ENCODE data around the gene FTSJ3.
"Not testable (repeated sequence)": the region's sequence is repeated elsewhere in the genome, so short reads cannot be mapped to it uniquely, and the experiment has no call there.

The FTSJ3 gene

DNA sequence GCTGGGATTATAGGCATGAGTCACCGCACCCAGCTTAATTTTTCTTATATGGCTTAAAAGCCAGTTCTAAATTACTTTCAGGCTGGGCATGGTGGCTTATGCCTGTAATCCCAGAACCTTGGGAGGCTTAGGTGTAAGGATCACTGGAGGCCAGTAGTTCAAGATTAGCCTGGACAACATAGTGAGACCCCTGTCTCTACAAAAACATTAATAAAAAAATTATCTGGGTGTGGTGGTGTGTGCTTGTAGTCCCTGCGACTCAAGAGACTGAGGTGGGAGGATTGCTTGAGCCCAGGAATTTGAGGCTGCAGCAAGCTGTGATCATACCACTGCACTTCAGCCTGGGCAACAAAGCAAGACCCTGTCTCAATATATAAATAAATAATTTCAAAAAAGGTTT lies 25.8 kb upstream of the FTSJ3 start:
- Mint-ChIP-seq H3K27me3 (no peaks in the 10 kb centered on the region), H3K4me1 (peaks cover 6% of the 10 kb centered on the region), H3K27ac (no peak overlapping the region), H3K9me3 (no peaks in the 10 kb centered on the region), H3K36me3 (no peaks in the 10 kb centered on the region), H3K4me3 (no peak overlapping the region)
- DNase-seq (ENCODE audit: low spot score in 2 of 2) (no peak), ATAC-seq (ENCODE audit: low read depth) (no peak)

DNA sequence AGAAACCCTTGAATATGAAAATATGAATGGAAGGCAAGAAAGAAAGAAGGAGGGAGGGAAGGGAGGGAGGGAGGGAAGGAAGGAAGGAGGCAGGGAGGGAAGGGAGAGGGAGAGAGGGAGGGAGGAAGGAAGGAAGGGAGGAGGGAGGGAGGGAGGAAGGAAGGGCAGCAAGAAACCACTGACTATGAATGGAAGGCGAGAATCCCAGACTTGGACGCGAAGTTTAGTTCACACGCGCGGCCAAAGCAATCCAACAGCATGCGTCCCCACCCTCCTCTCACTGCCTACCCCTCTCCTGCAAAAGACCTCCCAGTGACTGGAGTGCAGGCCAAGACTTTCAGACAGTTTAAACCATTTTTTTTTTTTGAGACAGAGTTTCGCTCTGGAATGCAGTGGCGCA lies 22.9 kb upstream of the FTSJ3 start:
- ATAC-seq (ENCODE audit: low read depth) (no peak), DNase-seq (ENCODE audit: low spot score in 2 of 2) (no peak)
- Mint-ChIP-seq H3K27me3 (no peaks in the 10 kb centered on the region), H3K27ac (no peak overlapping the region), H3K9me3 (no peaks in the 10 kb centered on the region), H3K36me3 (no peaks in the 10 kb centered on the region), H3K4me3 (no peak overlapping the region), H3K4me1 (peaks cover 13% of the 10 kb centered on the region)

- ATAC-seq (ENCODE audit: low read depth) (peak; percentile 94), DNase-seq (ENCODE audit: low spot score in 2 of 2) (peak; percentile 98 to 99)
- Mint-ChIP-seq H3K4me3 (peak overlapping the region; percentile 91), H3K9me3 (no peaks in the 10 kb centered on the region), H3K36me3 (no peaks in the 10 kb centered on the region), H3K4me1 (peaks cover 13% of the 10 kb centered on the region), H3K27ac (peak overlapping the region; percentile 96), H3K27me3 (no peaks in the 10 kb centered on the region)
Measured at GRCh38 chr17:63848834-63849689, 21.6 kb upstream of the FTSJ3 start.

GRCh38 chr17:63847525-63848249 lies 20.2 kb upstream of the FTSJ3 start:
- H3K36me3 Mint-ChIP-seq = no peaks in the 10 kb centered on the region
- no peaks in the 10 kb centered on the region for H3K27me3 Mint-ChIP-seq
- no peaks in the 10 kb centered on the region for H3K9me3 Mint-ChIP-seq
- H3K27ac Mint-ChIP-seq = peak overlapping the region; percentile 84
- DNase-seq (ENCODE audit: low spot score in 2 of 2) = no peak
- H3K4me3 Mint-ChIP-seq = peak overlapping the region; percentile 40
- no peak for ATAC-seq (ENCODE audit: low read depth)
- peaks cover 13% of the 10 kb centered on the region for H3K4me1 Mint-ChIP-seq

- DNase-seq (ENCODE audit: low spot score in 2 of 2) (no peak), ATAC-seq (ENCODE audit: low read depth) (no peak)
- H3K9me3 Mint-ChIP-seq = no peaks in the 10 kb centered on the region
- H3K27me3 Mint-ChIP-seq = no peaks in the 10 kb centered on the region
- no peaks in the 10 kb centered on the region for H3K36me3 Mint-ChIP-seq
- H3K27ac Mint-ChIP-seq = no peak overlapping the region
- H3K4me1 Mint-ChIP-seq = peaks cover 21% of the 10 kb centered on the region
- no peak overlapping the region for H3K4me3 Mint-ChIP-seq
Measured at GRCh38 chr17:63845509-63845908, 18.0 kb upstream of the FTSJ3 start.

DNA sequence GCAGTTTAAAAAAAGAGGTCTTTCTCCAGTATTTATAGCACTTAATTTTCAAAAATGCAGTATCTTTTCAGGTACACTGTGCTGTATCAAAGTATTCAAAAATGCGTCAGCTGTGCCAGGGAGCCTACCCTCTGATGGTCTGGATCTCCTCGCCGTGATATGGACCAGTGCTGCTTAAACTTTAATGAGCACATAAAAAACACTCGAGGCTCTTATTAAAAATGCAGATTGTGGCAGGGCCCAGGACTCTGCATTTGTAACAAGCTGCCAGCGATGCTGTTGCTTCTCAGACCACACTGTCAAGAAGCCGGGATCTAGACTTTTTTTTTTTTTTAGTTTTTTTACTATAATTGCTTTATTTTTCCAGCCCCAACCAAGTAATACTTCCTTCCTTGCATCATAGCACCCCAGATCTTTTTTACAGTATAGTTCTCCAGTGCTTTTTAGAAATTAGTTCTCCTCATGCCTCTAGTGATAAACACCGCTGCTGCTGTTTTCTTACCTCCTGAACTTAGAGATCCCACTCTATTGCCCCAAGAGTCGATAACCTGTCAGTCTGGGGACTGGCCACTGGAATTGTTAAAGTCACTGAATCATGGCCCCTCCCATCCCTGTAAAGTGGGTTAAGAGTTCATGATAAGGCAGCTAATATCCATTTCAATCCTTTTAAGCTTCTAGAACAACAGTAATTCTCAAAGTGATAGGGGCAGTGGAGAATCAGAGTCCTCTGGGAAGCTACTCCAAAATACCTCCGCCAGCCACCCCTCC lies 16.6 kb upstream of the FTSJ3 start:
- DNase-seq (ENCODE audit: low spot score in 2 of 2) (no peak), ATAC-seq (ENCODE audit: low read depth) (no peak)
- H3K4me3 Mint-ChIP-seq = peak overlapping the region; percentile 84
- H3K27me3 Mint-ChIP-seq = no peaks in the 10 kb centered on the region
- no peaks in the 10 kb centered on the region for H3K36me3 Mint-ChIP-seq
- peak overlapping the region; percentile 89 for H3K27ac Mint-ChIP-seq
- peaks cover 23% of the 10 kb centered on the region for H3K4me1 Mint-ChIP-seq
- no peaks in the 10 kb centered on the region for H3K9me3 Mint-ChIP-seq

GRCh38 chr17:63843387-63843888 lies 16.0 kb upstream of the FTSJ3 start:
- H3K4me1 Mint-ChIP-seq = peaks cover 18% of the 10 kb centered on the region

GRCh38 chr17:63842540-63843386 lies 15.3 kb upstream of the FTSJ3 start, which contains the start of gene SMARCD2:
Gene SMARCD2 (minus strand): TSS chr17:63842685. CDS start chr17:63842674, 11 bp downstream.
- peaks cover 16% of the 10 kb centered on the region for H3K4me1 Mint-ChIP-seq
- DNase-seq (ENCODE audit: low spot score in 2 of 2) = peak; percentile 93 to 97
- no peaks in the 10 kb centered on the region for H3K9me3 Mint-ChIP-seq

More at GRCh38 chr17:63843387-63843888, 16.0 kb upstream of the FTSJ3 start:
- not testable (repeated sequence) for H3K27me3 Mint-ChIP-seq, H3K9me3 Mint-ChIP-seq, H3K36me3 Mint-ChIP-seq
- H3K4me3 Mint-ChIP-seq = peak overlapping the region; percentile 84
- peak in 1 of 2 donors; percentile 36 for DNase-seq (ENCODE audit: low spot score in 2 of 2)
- H3K27ac Mint-ChIP-seq = peak overlapping the region; percentile 89
- ATAC-seq (ENCODE audit: low read depth) = peak; percentile 48

GRCh38 chr17:63842173-63842539 lies 14.7 kb upstream of the FTSJ3 start:
- peak overlapping the region; percentile 95 for H3K4me3 Mint-ChIP-seq
- peak; percentile 17 for ATAC-seq (ENCODE audit: low read depth)
- peak overlapping the region; percentile 76 for H3K27ac Mint-ChIP-seq
- DNase-seq (ENCODE audit: low spot score in 2 of 2) = no peak
- H3K9me3 Mint-ChIP-seq = no peaks in the 10 kb centered on the region
- no peaks in the 10 kb centered on the region for H3K27me3 Mint-ChIP-seq
- H3K4me1 Mint-ChIP-seq = peaks cover 14% of the 10 kb centered on the region
- H3K36me3 Mint-ChIP-seq = no peaks in the 10 kb centered on the region

More at GRCh38 chr17:63842540-63843386, 15.3 kb upstream of the FTSJ3 start, which contains the start of gene SMARCD2:
- peak within 1 kb of the TSS; percentile 89 for H3K27ac Mint-ChIP-seq
- no peaks in the 10 kb centered on the region for H3K36me3 Mint-ChIP-seq
- ATAC-seq (ENCODE audit: low read depth) = peak; percentile 82
- peak within 1 kb of the TSS; percentile 95 for H3K4me3 Mint-ChIP-seq
- no peaks in the 10 kb centered on the region for H3K27me3 Mint-ChIP-seq

DNA sequence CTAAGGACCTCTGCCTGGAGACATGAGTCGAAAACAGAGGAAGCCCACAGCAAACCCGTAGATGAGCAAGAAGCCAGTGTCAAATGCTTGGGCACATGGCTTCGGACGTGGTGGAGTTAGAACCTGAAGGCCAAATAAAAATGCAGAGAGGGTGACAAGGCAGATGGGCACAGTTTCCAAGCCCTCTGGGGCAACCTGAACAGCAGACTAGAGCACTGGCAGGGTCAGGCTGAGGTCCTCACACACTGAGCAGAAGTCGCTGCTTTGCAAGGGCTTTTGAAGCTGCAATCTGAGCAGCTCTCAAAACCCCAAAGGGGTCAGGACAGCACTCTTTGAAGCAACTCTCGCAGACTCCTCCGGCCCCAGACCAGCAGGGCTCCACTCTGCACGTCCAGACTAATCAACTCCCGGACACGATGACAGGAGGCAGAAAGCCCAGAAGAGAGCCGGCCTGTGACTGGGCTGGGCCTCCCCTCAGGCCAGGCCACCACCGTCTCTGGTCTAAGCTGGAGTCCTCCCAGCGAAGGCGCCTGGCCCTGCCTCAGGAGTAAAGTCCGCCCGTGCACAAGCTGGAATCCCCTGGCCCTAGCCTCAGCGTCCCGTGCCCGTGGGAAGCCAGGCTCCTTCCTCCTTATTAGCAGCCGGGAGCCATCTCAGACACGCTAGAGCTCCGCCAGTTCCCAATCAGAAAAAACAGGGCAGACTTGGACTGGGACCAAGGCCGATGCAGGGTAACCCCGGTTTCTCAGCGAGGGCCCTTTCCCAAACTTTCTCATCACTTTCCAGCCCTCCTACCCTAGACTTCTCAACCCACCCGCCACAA lies 14.1 kb upstream of the FTSJ3 start:
- Mint-ChIP-seq H3K36me3 (no peaks in the 10 kb centered on the region), H3K27me3 (no peaks in the 10 kb centered on the region), H3K4me3 (peak overlapping the region; percentile 95), H3K4me1 (peaks cover 14% of the 10 kb centered on the region), H3K9me3 (no peaks in the 10 kb centered on the region), H3K27ac (peak overlapping the region; percentile 76)
- no peak for ATAC-seq (ENCODE audit: low read depth)
- DNase-seq (ENCODE audit: low spot score in 2 of 2) = no peak

DNA sequence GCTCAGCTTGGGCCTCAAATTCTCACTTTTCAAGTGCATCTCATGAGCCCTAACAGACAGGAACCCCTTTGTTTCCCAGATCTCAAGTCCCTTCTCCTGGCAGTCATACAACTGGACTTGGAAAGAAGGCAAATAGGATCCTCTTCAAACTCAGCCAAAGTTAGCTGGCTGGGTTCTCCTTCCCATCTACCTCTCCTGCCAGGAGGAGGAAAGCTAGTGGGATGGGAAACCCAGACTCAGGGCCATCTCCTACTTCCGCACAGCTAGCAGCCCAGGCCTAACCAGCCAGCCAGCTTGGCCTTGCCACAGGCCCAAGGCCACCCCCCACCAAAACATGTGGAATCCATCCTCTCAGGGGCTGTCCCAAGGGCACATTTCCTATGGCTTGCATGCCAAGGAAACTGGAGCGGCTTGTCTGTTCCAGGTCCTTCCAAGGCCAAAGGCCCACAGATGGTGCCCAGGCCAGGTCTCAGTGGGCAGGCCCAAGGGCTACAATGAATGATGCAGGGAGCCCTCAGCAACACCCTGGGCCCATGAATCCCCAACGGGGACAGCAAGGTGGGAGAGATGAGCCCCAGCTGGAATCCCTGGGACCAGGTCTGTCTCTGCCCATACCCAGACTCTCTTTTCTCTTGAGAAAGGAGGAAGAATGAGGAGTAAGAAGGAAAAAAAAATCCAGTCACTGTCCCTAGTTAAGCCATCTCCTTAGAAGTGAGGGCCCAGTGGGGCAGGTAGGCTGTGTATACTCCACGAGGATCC lies 13.3 kb upstream of the FTSJ3 start:
- H3K36me3 Mint-ChIP-seq = no peaks in the 10 kb centered on the region
- DNase-seq (ENCODE audit: low spot score in 2 of 2) (no peak), ATAC-seq (ENCODE audit: low read depth) (no peak)
- H3K4me1 Mint-ChIP-seq = peaks cover 14% of the 10 kb centered on the region
- no peaks in the 10 kb centered on the region for H3K27me3 Mint-ChIP-seq
- no peaks in the 10 kb centered on the region for H3K9me3 Mint-ChIP-seq
- peak overlapping the region; percentile 76 for H3K27ac Mint-ChIP-seq
- peak overlapping the region; percentile 95 for H3K4me3 Mint-ChIP-seq

DNA sequence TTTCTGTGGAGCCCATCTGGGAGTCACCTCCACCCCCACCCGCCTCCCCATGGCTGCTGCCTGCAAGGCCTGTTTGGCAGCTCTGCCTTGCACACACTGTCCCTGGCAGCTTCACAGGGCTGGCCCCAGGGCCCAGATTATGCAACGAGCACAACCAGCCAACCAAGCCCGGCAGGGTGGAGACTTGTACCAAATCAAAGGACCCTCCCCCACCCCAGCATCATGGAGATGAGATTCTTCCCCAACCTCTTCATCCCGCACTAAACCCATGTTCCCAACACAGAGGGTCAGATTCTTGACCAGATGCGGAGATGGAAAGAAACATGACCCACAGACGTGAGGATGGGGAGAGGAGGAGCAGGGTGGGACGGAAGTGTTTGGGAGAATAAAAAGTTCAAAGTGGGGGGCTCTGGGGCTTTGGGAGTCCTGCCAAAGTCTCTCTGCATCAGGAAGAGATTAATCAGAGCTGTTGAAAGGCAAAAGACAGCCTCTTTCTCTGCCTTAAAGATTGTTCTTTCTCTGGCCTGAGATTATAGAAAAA lies 11.2 kb upstream of the FTSJ3 start:
- Mint-ChIP-seq H3K4me1 (peaks cover 22% of the 10 kb centered on the region), H3K9me3 (no peaks in the 10 kb centered on the region), H3K27me3 (no peaks in the 10 kb centered on the region), H3K4me3 (no peak overlapping the region), H3K27ac (no peak overlapping the region), H3K36me3 (peaks cover 7% of the 10 kb centered on the region)
- no peak for ATAC-seq (ENCODE audit: low read depth)
- no peak for DNase-seq (ENCODE audit: low spot score in 2 of 2)
